ENCODE data around the gene SMYD5. TPM values are rescaled to one million over a fixed set of nuclear protein-coding genes. Genes with fewer than 3 reads are reported as not detected.
"Not testable (repeated sequence)": the region's sequence is repeated elsewhere in the genome, so short reads cannot be mapped to it uniquely, and the experiment has no call there.

The SMYD5 gene
- total RNA-seq, 1 donor from 2014 or later, result 18.2 TPM

- TF ChIP-seq, protein P1, sequence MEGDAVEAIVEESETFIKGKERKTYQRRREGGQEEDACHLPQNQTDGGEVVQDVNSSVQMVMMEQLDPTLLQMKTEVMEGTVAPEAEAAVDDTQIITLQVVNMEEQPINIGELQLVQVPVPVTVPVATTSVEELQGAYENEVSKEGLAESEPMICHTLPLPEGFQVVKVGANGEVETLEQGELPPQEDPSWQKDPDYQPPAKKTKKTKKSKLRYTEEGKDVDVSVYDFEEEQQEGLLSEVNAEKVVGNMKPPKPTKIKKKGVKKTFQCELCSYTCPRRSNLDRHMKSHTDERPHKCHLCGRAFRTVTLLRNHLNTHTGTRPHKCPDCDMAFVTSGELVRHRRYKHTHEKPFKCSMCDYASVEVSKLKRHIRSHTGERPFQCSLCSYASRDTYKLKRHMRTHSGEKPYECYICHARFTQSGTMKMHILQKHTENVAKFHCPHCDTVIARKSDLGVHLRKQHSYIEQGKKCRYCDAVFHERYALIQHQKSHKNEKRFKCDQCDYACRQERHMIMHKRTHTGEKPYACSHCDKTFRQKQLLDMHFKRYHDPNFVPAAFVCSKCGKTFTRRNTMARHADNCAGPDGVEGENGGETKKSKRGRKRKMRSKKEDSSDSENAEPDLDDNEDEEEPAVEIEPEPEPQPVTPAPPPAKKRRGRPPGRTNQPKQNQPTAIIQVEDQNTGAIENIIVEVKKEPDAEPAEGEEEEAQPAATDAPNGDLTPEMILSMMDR (IDR thresholded peaks at IDR 0.05; ENCODE audit: borderline replicate concordance), result no peak
- Histone ChIP-seq H3K27ac (replicated peaks) (no peak overlapping the region), H3K36me3 (peaks cover 8% of the 10 kb centered on the region), H3K27me3 (ENCODE audit: low read depth) (peaks cover 9% of the 10 kb centered on the region), H3K4me3 (no peak overlapping the region), H3K9me3 (replicated peaks) (no peaks in the 10 kb centered on the region), H3K4me1 (no peaks in the 10 kb centered on the region)
- intact Hi-C loops (cut with micrococcal nuclease), result no loop called here
- no peak for DNase-seq
These were observed 45.2 kb downstream of the SMYD5 start for GRCh38 chr2:73259276-73259675.

DNA sequence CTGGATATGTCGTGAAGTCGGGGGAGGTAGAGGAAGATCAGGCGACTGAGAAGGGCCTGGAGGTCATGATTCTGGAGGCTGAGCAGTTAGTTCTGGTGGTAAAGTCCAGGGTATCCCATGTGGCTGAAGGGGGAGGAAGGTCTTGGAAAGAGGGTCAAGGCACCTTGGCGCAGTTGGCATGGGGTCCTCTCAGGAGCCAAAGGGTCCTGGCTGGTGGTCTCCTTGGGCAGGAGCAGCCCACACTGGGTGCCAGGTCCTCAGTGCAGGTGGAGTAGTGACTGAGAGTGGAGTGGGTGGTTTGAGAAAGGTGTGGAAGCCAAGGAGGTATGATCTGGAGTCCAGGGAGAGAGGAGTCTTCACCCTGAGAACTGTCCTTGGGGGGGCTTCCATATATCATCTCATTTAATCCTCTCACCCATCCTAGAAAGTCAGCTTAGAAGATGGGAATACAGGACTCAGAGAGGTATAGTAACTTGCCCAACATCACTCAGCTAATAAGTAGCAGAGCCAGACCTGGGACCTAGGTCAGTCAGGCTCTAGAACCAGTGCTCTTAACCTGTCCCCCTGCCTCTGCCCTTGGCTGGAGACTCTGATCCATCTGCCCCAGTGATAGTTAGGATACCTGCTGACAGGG, 45.8 kb downstream of the SMYD5 start:
- Histone ChIP-seq H3K36me3 (peaks cover 3% of the 10 kb centered on the region), H3K27me3 (ENCODE audit: low read depth) (peaks cover 13% of the 10 kb centered on the region), H3K27ac (replicated peaks) (no peak overlapping the region), H3K4me1 (no peaks in the 10 kb centered on the region), H3K9me3 (replicated peaks) (no peaks in the 10 kb centered on the region), H3K4me3 (no peak overlapping the region)
- intact Hi-C loops (cut with micrococcal nuclease), result no loop called here
- TF ChIP-seq, protein P1 (IDR thresholded peaks at IDR 0.05; ENCODE audit: borderline replicate concordance), result no peak
- no peak for DNase-seq

DNA sequence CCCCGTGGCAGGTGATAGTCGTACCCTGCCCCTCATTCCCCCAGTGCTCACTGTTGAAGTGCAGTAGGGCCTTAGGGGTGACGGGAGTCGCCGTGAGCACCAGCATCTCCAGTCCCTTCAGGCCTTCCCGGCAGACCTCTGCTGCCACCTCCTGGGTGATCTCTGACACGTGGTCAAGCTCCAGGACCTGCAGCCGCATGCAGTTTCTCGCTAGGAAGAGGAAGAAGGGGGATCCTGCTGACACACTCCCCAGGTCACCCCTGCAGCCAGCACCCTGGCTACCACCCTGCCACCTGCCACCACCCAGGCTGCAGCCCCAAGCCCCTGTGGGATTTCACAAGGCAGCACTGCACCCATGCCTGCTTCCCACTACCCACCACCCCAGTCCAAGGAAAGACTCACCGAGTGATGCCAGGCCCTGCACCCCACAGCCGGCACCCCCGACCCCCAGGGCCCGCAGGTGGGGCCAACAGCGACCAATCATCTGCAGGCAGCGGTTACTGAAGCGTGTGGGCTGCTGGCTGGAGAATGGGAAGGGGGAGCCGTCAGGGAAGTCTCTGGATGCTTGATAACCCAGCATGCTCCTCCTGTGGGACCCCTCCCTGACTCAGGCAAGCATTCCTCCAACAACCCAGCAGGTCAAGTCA, 46.4 kb downstream of the SMYD5 start:
- H3K4me1 ChIP-seq, result no peaks in the 10 kb centered on the region
- DNase-seq, result peak; percentile 45
- H3K27ac ChIP-seq (replicated peaks), result no peak overlapping the region
- TF ChIP-seq, protein P1 (IDR thresholded peaks at IDR 0.05; ENCODE audit: borderline replicate concordance), result peak; percentile 61
- no peaks in the 10 kb centered on the region for H3K9me3 ChIP-seq (replicated peaks)
- no peaks in the 10 kb centered on the region for H3K36me3 ChIP-seq
- no peak overlapping the region for H3K4me3 ChIP-seq
- H3K27me3 ChIP-seq (ENCODE audit: low read depth), result peaks cover 19% of the 10 kb centered on the region
- intact Hi-C loops (cut with micrococcal nuclease), result no loop called here

DNA sequence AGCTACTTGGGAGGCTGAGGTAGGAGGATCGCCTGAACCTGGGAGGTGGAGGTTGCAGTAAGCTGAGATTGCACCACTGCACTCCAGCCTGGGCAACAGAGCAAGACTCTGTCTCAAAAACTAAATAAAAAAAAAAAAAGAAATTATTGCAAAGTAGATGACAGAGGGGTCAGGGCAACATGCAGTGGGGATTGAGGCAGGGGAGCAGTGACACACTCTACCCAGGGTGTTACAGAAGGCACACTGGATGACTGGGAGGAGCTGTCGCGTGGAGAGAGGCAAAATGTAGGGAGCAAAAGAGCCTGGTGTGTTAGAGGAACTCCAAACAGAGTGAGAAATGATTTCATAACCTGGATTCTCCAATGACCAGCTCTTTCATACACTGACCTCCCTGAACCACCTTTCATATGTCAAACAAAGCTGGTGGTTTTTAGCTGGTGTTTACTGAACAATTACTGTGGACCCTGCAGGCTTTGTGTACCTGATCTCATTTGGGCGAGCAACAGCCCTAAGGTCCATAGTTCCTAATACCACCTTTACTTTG, 48.1 kb downstream of the SMYD5 start:
- Histone ChIP-seq H3K36me3 (no peaks in the 10 kb centered on the region), H3K27ac (replicated peaks) (no peak overlapping the region), H3K4me1 (no peaks in the 10 kb centered on the region), H3K27me3 (ENCODE audit: low read depth) (peaks cover 36% of the 10 kb centered on the region), H3K9me3 (replicated peaks) (no peaks in the 10 kb centered on the region), H3K4me3 (no peak overlapping the region)
- intact Hi-C loops (cut with micrococcal nuclease), result no loop called here
- DNase-seq, result no peak
- TF ChIP-seq, protein P1 (IDR thresholded peaks at IDR 0.05; ENCODE audit: borderline replicate concordance), result no peak

GRCh38 chr2:73262691-73263429, 48.8 kb downstream of the SMYD5 start:
- H3K4me3 ChIP-seq; H3K36me3 ChIP-seq; H3K27ac ChIP-seq (replicated peaks); H3K4me1 ChIP-seq; H3K9me3 ChIP-seq (replicated peaks); intact Hi-C loops (cut with micrococcal nuclease); DNase-seq: not testable (repeated sequence)
- peaks cover 43% of the 10 kb centered on the region for H3K27me3 ChIP-seq (ENCODE audit: low read depth)

All from left ventricle myocardium inferior (tissue), 1 donor.